Endothelial cell of umbilical vein (primary cell): ENCODE results near the gene NMD3. TPM values are rescaled to one million over a fixed set of nuclear protein-coding genes. Genes with fewer than 3 reads are reported as not detected.

Experiments
- BruUV-seq: library from RNA; stranded (reverse); fragments of 400-500 nt; replicated peaks from 2 replicates; lab custom pipeline; 2021; lab: Mats Ljungman, UMichigan
- CTCF ChIA-PET: fragments of 300-600, 350-600 bp; sonication (Branson Sonifier 250); formaldehyde crosslinking; loops from one replicate; lab custom pipeline; 2021; ENCODE audit warnings: antibody characterized with exemption, inconsistent platforms; lab: Charles Lee
- POLR2A ChIA-PET: fragments of 300-600, 350-600 bp; sonication (Branson Sonifier 250); formaldehyde crosslinking; loops from one replicate; lab custom pipeline; 2021; ENCODE audit warnings: antibody characterized with exemption, inconsistent platforms; lab: Charles Lee
- DNase-seq: peaks from one replicate; pipeline ENCODE4 v3.0.0-alpha.2; 2011; ENCODE audit warnings: low read depth, low spot score
- FAIRE-seq: peaks from 2 replicates; lab custom pipeline; 2011; peaks lifted over from hg19 to GRCh38; lab: Jason Lieb, UNC
- H2AFZ ChIP-seq: 2 replicates; pipeline ENCODE4 v1.6.0; 2012; ENCODE audit warnings: low read depth, low read length, control low read depth, inconsistent platforms
- H3K27ac ChIP-seq: 2 replicates; pipeline ENCODE4 v1.5.1; 2011; ENCODE audit warnings: low read depth, mild to moderate bottlenecking, control low read depth, low read length, moderate library complexity; ENCODE audit not compliant: insufficient read depth
- H3K27me3 ChIP-seq, 2 experiments: 2 replicates each; pipeline versions ENCODE4 v1.6.0 to v1.6.1; 2011; ENCODE audit warnings: low read length in 2 of 2, mixed read lengths in 1 of 2; ENCODE audit not compliant: control insufficient read depth in 2 of 2, insufficient read depth in 2 of 2
- H3K36me3 ChIP-seq, 2 experiments: 2 replicates in 1 of 2; 3 replicates in 1 of 2; pipeline ENCODE4 v1.5.1; 2011; ENCODE audit warnings: low read length in 2 of 2, mild to moderate bottlenecking in 1 of 2, moderate library complexity in 1 of 2; ENCODE audit not compliant: control insufficient read depth in 2 of 2, insufficient read depth in 2 of 2; ENCODE audit errors: extremely low read depth in 1 of 2
- H3K4me1 ChIP-seq: 3 replicates; pipeline ENCODE4 v1.5.1; 2011; ENCODE audit warnings: mild to moderate bottlenecking, low read length; ENCODE audit not compliant: control insufficient read depth, insufficient read depth; ENCODE audit errors: extremely low read depth
- H3K4me2 ChIP-seq: 2 replicates; pipeline ENCODE4 v1.6.1; 2011; ENCODE audit warnings: low read length, control low read depth, mixed read lengths; ENCODE audit not compliant: insufficient read depth
- H3K4me3 ChIP-seq, 3 experiments: fragments of 200-600 bp in 1 of 3; sonication (generic), shearing (Covaris generic) in 1 of 3; replicated peaks in 1 of 3; 2 replicates each; pipeline ENCODE4 v1.5.1; 2011 to 2016; ENCODE audit warnings: control low read depth in 3 of 3, low read length in 3 of 3, mild to moderate bottlenecking in 2 of 3, inconsistent platforms in 1 of 3, low read depth in 1 of 3, moderate library complexity in 1 of 3; ENCODE audit not compliant: insufficient read depth in 1 of 3
- H3K79me2 ChIP-seq: 2 replicates; pipeline ENCODE4 v1.6.0; 2012; ENCODE audit warnings: low read length, inconsistent platforms; ENCODE audit not compliant: control insufficient read depth, insufficient read depth
- H3K9ac ChIP-seq: replicated peaks from 2 replicates; pipeline ENCODE3; 2011; ENCODE audit warnings: low read length, control low read depth; ENCODE audit not compliant: insufficient read depth; ENCODE audit errors: extremely low read depth
- H3K9me1 ChIP-seq: replicated peaks from 3 replicates; pipeline ENCODE4 v1.6.0; 2011; ENCODE audit warnings: mild to moderate bottlenecking, low read length; ENCODE audit not compliant: control insufficient read depth, insufficient read depth; ENCODE audit errors: extremely low read depth
- H3K9me3 ChIP-seq: replicated peaks from 2 replicates; pipeline ENCODE4 v1.5.1; 2012; ENCODE audit warnings: low read length, inconsistent platforms; ENCODE audit not compliant: control insufficient read depth, insufficient read depth
- H4K20me1 ChIP-seq: replicated peaks from 2 replicates; pipeline ENCODE3; 2011; ENCODE audit warnings: mild to moderate bottlenecking, low read length; ENCODE audit not compliant: control insufficient read depth, insufficient read depth; ENCODE audit errors: extremely low read depth
- EZH2 ChIP-seq: IDR thresholded peaks from 2 replicates; pipeline ENCODE4 v1.6.1; 2012; ENCODE audit warnings: borderline replicate concordance, low read depth, mild to moderate bottlenecking, moderate library complexity, low read length, inconsistent platforms; ENCODE audit not compliant: severe bottlenecking
- FOS ChIP-seq: IDR thresholded peaks from 2 replicates; pipeline ENCODE4 v1.6.1; 2011; ENCODE audit warnings: mild to moderate bottlenecking, low read length, moderate library complexity, borderline replicate concordance; ENCODE audit not compliant: insufficient read depth
- GATA2 ChIP-seq: IDR thresholded peaks from 2 replicates; pipeline ENCODE4 v1.7.0; 2011; ENCODE audit warnings: low read depth, mild to moderate bottlenecking, moderate library complexity, mixed read lengths, low read length; ENCODE audit not compliant: insufficient read length, insufficient read depth
- JUN ChIP-seq: IDR thresholded peaks from 2 replicates; pipeline ENCODE4 v1.6.1; 2011; ENCODE audit warnings: borderline replicate concordance, low read depth; ENCODE audit not compliant: insufficient read length, insufficient read depth
- MYC ChIP-seq: IDR thresholded peaks from one replicate; pipeline ENCODE4 v1.6.1; 2011; ENCODE audit warnings: mild to moderate bottlenecking, low read depth, low read length
- POLR2A ChIP-seq: IDR thresholded peaks from 2 replicates; pipeline ENCODE4 v1.6.1; 2012; ENCODE audit warnings: low read depth, mild to moderate bottlenecking, control low read depth, low read length
- POLR2AphosphoS5 ChIP-seq: IDR thresholded peaks from 2 replicates; pipeline ENCODE4 v1.6.1; 2012; ENCODE audit warnings: low read depth, mild to moderate bottlenecking, control low read depth, low read length, moderate library complexity; ENCODE audit not compliant: insufficient read depth
- dilution Hi-C: fragments of 300-500 bp; cut with MboI; formaldehyde crosslinking; loops from one replicate; pipeline ENCODE4 v1.15.0; 2019; ENCODE audit warnings: low sequenced_read_pairs; ENCODE audit not compliant: extremely low pct_ligation_motif_present
- intact Hi-C: fragments of 100-400 bp; cut with micrococcal nuclease; formaldehyde crosslinking; loops from one replicate; pipeline ENCODE4 v1.10.0; 2022
- polyA plus RNA-seq, 4 experiments: library from polyadenylated mRNA; depleted of rRNA in 3 of 4; stranded (reverse) in 3 of 4; unstranded in 1 of 4; fragments of >200 nt; gene quantifications; 2 replicates each; pipeline versions ENCODE4 v1.2.1 to v1.2.3, GENCODE V29; 2011 to 2012; ENCODE audit warnings: missing spikeins in 1 of 4
- total RNA-seq: library from RNA; stranded (reverse); gene quantifications from 2 replicates; pipeline ENCODE4 v1.2.3, GENCODE V29; 2021
- TF ChIP-seq, protein P1 (sequence below), 2 donors: IDR thresholded peaks; 1 replicate in 1 of 2; 2 replicates in 1 of 2; pipeline ENCODE4 v1.5.1; 2011; ENCODE audit warnings: low read length in 2 of 2, mild to moderate bottlenecking in 2 of 2, moderate library complexity in 2 of 2, control low read depth in 1 of 2, inconsistent platforms in 1 of 2, low read depth in 1 of 2; ENCODE audit not compliant: insufficient read depth in 1 of 2; ENCODE audit errors: extremely low read depth in 1 of 2
- TF ChIP-seq, protein P2 (sequence below): IDR thresholded peaks from 2 replicates; pipeline ENCODE4 v1.6.1; 2011; ENCODE audit not compliant: insufficient read depth, insufficient read length

The NMD3 gene
- total and polyA plus RNA-seq, 2 donors (not counting 3 experiments of a cell fraction or from before 2014, with no cell fraction given) = 14.2 to 53.8 TPM

- H3K4me1 ChIP-seq = no peaks in the 10 kb centered on the region
- H3K9ac ChIP-seq = no peak overlapping the region
- TF ChIP-seq POLR2AphosphoS5 (no peak), JUN (no peak), GATA2 (no peak), MYC (no peak)
- no peaks in the 10 kb centered on the region for H3K9me3 ChIP-seq
- FAIRE-seq = no peak
- no peak for DNase-seq
- H3K79me2 ChIP-seq = no peaks in the 10 kb centered on the region
- no peaks in the 10 kb centered on the region for H4K20me1 ChIP-seq
- H2AFZ ChIP-seq = no peak overlapping the region
- H3K9me1 ChIP-seq = no peaks in the 10 kb centered on the region
- no peaks in the 10 kb centered on the region for H3K27me3 ChIP-seq
- ChIA-PET POLR2A (no interaction called here), CTCF (interaction anchor here (1.4 to 2.1 kb wide), 3 partner anchors 9 to 19 kb away, joined by 4 to 5 read pairs (median 5); no protein-coding TSS in a partner anchor)
- intact Hi-C loops = no loop called here
- BruUV-seq = no TSS peak
- H3K4me2 ChIP-seq = no peak overlapping the region
- no peak overlapping the region for H3K27ac ChIP-seq
- no peaks in the 10 kb centered on the region for H3K36me3 ChIP-seq
- H3K4me3 ChIP-seq = no peak overlapping the region
- dilution Hi-C loops = no loop called here
Measured at GRCh38 chr3:161293381-161293780, 72.3 kb downstream of the NMD3 start.

GRCh38 chr3:161295325-161295724, 74.2 kb downstream of the NMD3 start:
- dilution Hi-C loops = no loop called here
- H3K4me2 ChIP-seq = no peak overlapping the region
- BruUV-seq = no TSS peak
- no peaks in the 10 kb centered on the region for H3K36me3 ChIP-seq
- H3K4me1 ChIP-seq = no peaks in the 10 kb centered on the region
- H3K79me2 ChIP-seq = no peaks in the 10 kb centered on the region
- intact Hi-C loops = no loop called here
- no peak overlapping the region for H2AFZ ChIP-seq
- no peaks in the 10 kb centered on the region for H4K20me1 ChIP-seq
- FAIRE-seq (no peak), DNase-seq (no peak)
- no peak overlapping the region for H3K4me3 ChIP-seq
- H3K9me1 ChIP-seq = no peaks in the 10 kb centered on the region
- no peak overlapping the region for H3K27ac ChIP-seq
- CTCF ChIA-PET = interaction anchor here (1.0 to 1.4 kb wide), 3 partner anchors 21 to 129 kb away, joined by 3 read pairs; no protein-coding TSS in a partner anchor
- TF ChIP-seq, protein P1, sequence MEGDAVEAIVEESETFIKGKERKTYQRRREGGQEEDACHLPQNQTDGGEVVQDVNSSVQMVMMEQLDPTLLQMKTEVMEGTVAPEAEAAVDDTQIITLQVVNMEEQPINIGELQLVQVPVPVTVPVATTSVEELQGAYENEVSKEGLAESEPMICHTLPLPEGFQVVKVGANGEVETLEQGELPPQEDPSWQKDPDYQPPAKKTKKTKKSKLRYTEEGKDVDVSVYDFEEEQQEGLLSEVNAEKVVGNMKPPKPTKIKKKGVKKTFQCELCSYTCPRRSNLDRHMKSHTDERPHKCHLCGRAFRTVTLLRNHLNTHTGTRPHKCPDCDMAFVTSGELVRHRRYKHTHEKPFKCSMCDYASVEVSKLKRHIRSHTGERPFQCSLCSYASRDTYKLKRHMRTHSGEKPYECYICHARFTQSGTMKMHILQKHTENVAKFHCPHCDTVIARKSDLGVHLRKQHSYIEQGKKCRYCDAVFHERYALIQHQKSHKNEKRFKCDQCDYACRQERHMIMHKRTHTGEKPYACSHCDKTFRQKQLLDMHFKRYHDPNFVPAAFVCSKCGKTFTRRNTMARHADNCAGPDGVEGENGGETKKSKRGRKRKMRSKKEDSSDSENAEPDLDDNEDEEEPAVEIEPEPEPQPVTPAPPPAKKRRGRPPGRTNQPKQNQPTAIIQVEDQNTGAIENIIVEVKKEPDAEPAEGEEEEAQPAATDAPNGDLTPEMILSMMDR (IDR thresholded peaks at IDR 0.05; ENCODE audit: extremely low read depth in 1 of 2, insufficient read depth in 1 of 2, low read depth in 1 of 2, low read length in 2 of 2) = no peak
- TF ChIP-seq EZH2 (no peak), POLR2A (no peak), MYC (no peak), JUN (no peak), FOS (no peak), GATA2 (no peak), POLR2AphosphoS5 (no peak)
- TF ChIP-seq, protein P2, sequence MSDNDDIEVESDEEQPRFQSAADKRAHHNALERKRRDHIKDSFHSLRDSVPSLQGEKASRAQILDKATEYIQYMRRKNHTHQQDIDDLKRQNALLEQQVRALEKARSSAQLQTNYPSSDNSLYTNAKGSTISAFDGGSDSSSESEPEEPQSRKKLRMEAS = no peak
- no peaks in the 10 kb centered on the region for H3K27me3 ChIP-seq
- POLR2A ChIA-PET = no interaction called here
- H3K9ac ChIP-seq = no peak overlapping the region
- no peaks in the 10 kb centered on the region for H3K9me3 ChIP-seq
